ENCODE results near the gene ABHD16B.

The ABHD16B gene

GRCh38 chr20:63886054-63886419 lies 24.7 kb downstream of the ABHD16B start:
- no peak for TF ChIP-seq GATA1 (IDR thresholded peaks at IDR 0.05; ENCODE audit: low read depth, low read length)
- no peak for DNase-seq

GRCh38 chr20:63886921-63887320 lies 25.6 kb downstream of the ABHD16B start:
- DNase-seq: no peak
- TF ChIP-seq POLR2A (IDR thresholded peaks at IDR 0.05; ENCODE audit: low read length) (no peak), GATA1 (IDR thresholded peaks at IDR 0.05; ENCODE audit: low read depth, low read length) (no peak)

GRCh38 chr20:63889241-63890200 lies 28.2 kb downstream of the ABHD16B start:
- no peak for DNase-seq
- TF ChIP-seq GATA1 (IDR thresholded peaks at IDR 0.05; ENCODE audit: low read depth, low read length) (no peak), POLR2A (IDR thresholded peaks at IDR 0.05; ENCODE audit: low read length) (no peak)

GRCh38 chr20:63890201-63890576 lies 28.9 kb downstream of the ABHD16B start:
- no peak for DNase-seq
- TF ChIP-seq POLR2A (IDR thresholded peaks at IDR 0.05; ENCODE audit: low read length): no peak

- DNase-seq: no peak
These were observed 29.3 kb downstream of the ABHD16B start for GRCh38 chr20:63890616-63891015.

GRCh38 chr20:63891061-63892002 lies 30.0 kb downstream of the ABHD16B start:
- TF ChIP-seq POLR2A (IDR thresholded peaks at IDR 0.05; ENCODE audit: low read length) (no peak), GATA1 (IDR thresholded peaks at IDR 0.05; ENCODE audit: low read depth, low read length) (no peak)
- DNase-seq: no peak

More at GRCh38 chr20:63890616-63891015, 29.3 kb downstream of the ABHD16B start:
- TF ChIP-seq GATA1 (IDR thresholded peaks at IDR 0.05; ENCODE audit: low read depth, low read length): no peak
- TF ChIP-seq POLR2A (IDR thresholded peaks at IDR 0.05; ENCODE audit: low read length): no peak

GRCh38 chr20:63892402-63892801 lies 31.1 kb downstream of the ABHD16B start:
- TF ChIP-seq GATA1 (IDR thresholded peaks at IDR 0.05; ENCODE audit: low read depth, low read length) (no peak), POLR2A (IDR thresholded peaks at IDR 0.05; ENCODE audit: low read length) (no peak)

GRCh38 chr20:63893999-63894357 lies 32.7 kb downstream of the ABHD16B start:
- TF ChIP-seq POLR2A (IDR thresholded peaks at IDR 0.05; ENCODE audit: low read length): no peak
- TF ChIP-seq GATA1 (IDR thresholded peaks at IDR 0.05; ENCODE audit: low read depth, low read length): no peak
- no peak for DNase-seq

More at GRCh38 chr20:63892402-63892801, 31.1 kb downstream of the ABHD16B start:
- DNase-seq: no peak

GRCh38 chr20:63894358-63895201 lies 33.3 kb downstream of the ABHD16B start, which contains the start of gene DNAJC5:
DNAJC5 (plus strand) TSS chr20:63895126; CDS start chr20:63928346, 33,220 bp downstream.
- peak; percentile 94 to 98 for DNase-seq
- no peak for TF ChIP-seq POLR2A (IDR thresholded peaks at IDR 0.05; ENCODE audit: low read length)
- TF ChIP-seq GATA1 (IDR thresholded peaks at IDR 0.05; ENCODE audit: low read depth, low read length): no peak

GRCh38 chr20:63895202-63895951 lies 34.1 kb downstream of the ABHD16B start:
- TF ChIP-seq POLR2A (IDR thresholded peaks at IDR 0.05; ENCODE audit: low read length) (no peak), GATA1 (IDR thresholded peaks at IDR 0.05; ENCODE audit: low read depth, low read length) (no peak)
- DNase-seq: peak; percentile 51 to 62

- DNase-seq: no peak
- TF ChIP-seq POLR2A (IDR thresholded peaks at IDR 0.05; ENCODE audit: low read length): no peak
- no peak for TF ChIP-seq GATA1 (IDR thresholded peaks at IDR 0.05; ENCODE audit: low read depth, low read length)
These were observed 34.6 kb downstream of the ABHD16B start for GRCh38 chr20:63895952-63896263.

GRCh38 chr20:63896264-63897105 lies 35.2 kb downstream of the ABHD16B start:
- TF ChIP-seq POLR2A (IDR thresholded peaks at IDR 0.05; ENCODE audit: low read length) (peak; percentile 14), GATA1 (IDR thresholded peaks at IDR 0.05; ENCODE audit: low read depth, low read length) (no peak)
- peak; percentile 72 to 78 for DNase-seq
